GM19023 (cell line): ENCODE results near the gene KMT2E.

Experiments
- ATAC-seq: cut with Tn5 transposase; IDR thresholded peaks from one replicate; pipeline ENCODE4 v1.9.1; 2021; ENCODE audit warnings: mild to moderate bottlenecking, moderate library complexity; ENCODE audit not compliant: unreplicated experiment

Gene KMT2E

GRCh38 chr7:105060923-105061322 lies 46.9 kb downstream of the KMT2E start:
- ATAC-seq, result no peak

- ATAC-seq, result no peak
These were observed 51.1 kb downstream of the KMT2E start for GRCh38 chr7:105065104-105065503.

- ATAC-seq, result no peak
These were observed 53.7 kb downstream of the KMT2E start for GRCh38 chr7:105067691-105068090.

GRCh38 chr7:105068886-105069285 lies 54.9 kb downstream of the KMT2E start:
- ATAC-seq, result no peak

GRCh38 chr7:105073143-105073542 lies 59.1 kb downstream of the KMT2E start:
- ATAC-seq, result no peak

GRCh38 chr7:105079348-105079747 lies 65.3 kb downstream of the KMT2E start:
- ATAC-seq, result no peak

- no peak for ATAC-seq
These were observed 70.6 kb downstream of the KMT2E start for GRCh38 chr7:105084581-105084980.

GRCh38 chr7:105086850-105087249 lies 72.8 kb downstream of the KMT2E start:
- ATAC-seq, result no peak

- ATAC-seq, result no peak
These were observed 74.0 kb downstream of the KMT2E start for GRCh38 chr7:105087981-105088380.

GRCh38 chr7:105088456-105088855 lies 74.5 kb downstream of the KMT2E start:
- ATAC-seq, result no peak

GRCh38 chr7:105094966-105095365 lies 81.0 kb downstream of the KMT2E start:
- ATAC-seq, result no peak

GRCh38 chr7:105096306-105096705 lies 82.3 kb downstream of the KMT2E start:
- no peak for ATAC-seq

- ATAC-seq, result no peak
These were observed 83.6 kb downstream of the KMT2E start for GRCh38 chr7:105097619-105098018.

GRCh38 chr7:105098863-105099515 lies 85.0 kb downstream of the KMT2E start:
- peak; percentile 67 for ATAC-seq

GRCh38 chr7:105101864-105102263 lies 87.9 kb downstream of the KMT2E start:
- no peak for ATAC-seq

- no peak for ATAC-seq
These were observed 88.8 kb downstream of the KMT2E start for GRCh38 chr7:105102557-105103352.

GRCh38 chr7:105105579-105105978 lies 91.6 kb downstream of the KMT2E start:
- no peak for ATAC-seq

- no peak for ATAC-seq
These were observed 92.5 kb downstream of the KMT2E start for GRCh38 chr7:105106473-105106872.

GRCh38 chr7:105107458-105107857 lies 93.5 kb downstream of the KMT2E start:
- ATAC-seq, result no peak

- no peak for ATAC-seq
These were observed 98.7 kb downstream of the KMT2E start for GRCh38 chr7:105112440-105113418.
